NCI-H146 treated with DMSO at 0.1 percent for 48 hours (cell line): ENCODE data around the gene ZNF487.
A peak's percentile ranks its signal among the peaks of the same experiment; 100 is the strongest.
"Not testable (repeated sequence)": the region's sequence is repeated elsewhere in the genome, so short reads cannot be mapped to it uniquely, and the experiment has no call there.

Experiments
- DNase-seq: peaks from one replicate; lab custom pipeline; 2025; ENCODE audit not compliant: unreplicated experiment; lab: John Stamatoyannopoulos, UW

The ZNF487 gene

DNA sequence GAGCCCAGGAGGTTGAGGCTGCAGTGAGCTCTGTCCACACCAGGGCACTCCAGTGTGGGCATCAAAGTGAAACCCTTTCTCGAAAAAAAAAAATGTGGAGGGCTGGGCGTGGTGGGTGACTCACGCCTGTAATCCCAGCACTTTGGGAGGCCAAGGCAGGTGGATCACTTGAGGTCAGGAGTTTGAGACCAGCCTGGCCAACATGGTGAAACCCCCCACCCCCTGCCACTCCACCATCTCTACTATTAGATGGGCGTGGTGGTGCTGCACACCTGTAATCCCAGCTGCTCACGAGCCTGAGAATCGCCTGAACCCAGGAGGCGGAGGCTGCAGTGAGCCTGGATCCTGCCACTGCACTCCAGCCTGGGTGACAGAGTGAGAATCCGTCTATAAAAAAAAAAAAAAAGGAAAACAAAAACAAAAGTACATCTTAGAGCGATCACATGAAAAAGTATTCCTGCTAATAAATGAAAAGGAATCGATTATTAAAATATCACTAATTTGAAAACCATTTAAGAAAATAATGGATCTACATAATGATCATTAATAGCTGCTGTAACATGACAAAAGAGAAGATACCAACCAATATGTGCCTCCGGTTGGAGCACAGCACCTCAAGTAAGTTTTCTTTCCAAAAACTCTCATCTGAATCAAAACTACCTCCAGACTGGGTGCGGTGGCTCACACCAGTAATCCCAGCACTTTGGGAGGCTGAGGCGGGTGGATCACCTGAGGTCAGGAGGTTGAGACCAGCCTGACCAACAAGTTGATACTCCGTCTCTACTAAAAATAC, 32.8 kb upstream of the ZNF487 start:
- DNase-seq, result no peak

DNA sequence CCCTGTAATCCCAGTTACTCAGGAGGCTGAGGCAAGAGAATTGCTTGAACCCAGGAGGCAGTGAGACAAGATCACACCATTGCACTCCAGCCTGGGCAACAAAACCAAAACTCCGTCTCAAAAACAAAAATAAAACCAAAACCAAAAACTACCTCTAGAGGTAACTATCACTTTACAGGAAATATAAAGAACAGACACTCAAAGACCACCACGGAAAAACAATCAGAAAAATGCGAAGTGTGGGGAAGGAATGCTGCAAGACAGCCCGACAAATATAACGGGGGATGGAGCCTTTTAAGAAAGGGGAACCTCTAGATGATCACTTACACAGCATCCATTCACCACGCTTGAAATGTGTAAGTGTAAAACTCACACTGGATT, 32.2 kb upstream of the ZNF487 start:
- DNase-seq, result no peak

DNA sequence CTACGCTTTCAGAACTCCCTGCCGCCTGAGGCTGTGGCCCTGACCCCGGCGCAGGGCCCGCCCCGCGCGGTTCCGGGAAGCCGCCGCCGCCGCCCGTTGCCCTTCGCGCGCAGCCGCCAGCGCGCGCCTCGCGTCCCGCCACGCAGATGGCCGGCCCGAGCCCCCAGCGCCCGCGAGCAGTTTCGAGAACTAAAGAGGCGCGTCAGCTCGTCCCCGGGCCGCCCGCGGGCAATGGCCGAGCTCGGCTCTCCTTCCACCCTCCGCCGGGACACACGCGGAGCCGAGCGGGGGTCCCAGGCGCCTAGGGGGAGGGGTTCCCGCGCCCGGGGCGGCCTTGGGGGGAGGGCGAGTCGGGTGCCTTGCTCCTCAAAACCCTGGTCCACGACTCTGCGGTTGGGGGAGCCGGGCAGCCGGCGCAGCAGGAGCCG, 29.7 kb upstream of the ZNF487 start:
- peak; percentile 18 for DNase-seq

DNA sequence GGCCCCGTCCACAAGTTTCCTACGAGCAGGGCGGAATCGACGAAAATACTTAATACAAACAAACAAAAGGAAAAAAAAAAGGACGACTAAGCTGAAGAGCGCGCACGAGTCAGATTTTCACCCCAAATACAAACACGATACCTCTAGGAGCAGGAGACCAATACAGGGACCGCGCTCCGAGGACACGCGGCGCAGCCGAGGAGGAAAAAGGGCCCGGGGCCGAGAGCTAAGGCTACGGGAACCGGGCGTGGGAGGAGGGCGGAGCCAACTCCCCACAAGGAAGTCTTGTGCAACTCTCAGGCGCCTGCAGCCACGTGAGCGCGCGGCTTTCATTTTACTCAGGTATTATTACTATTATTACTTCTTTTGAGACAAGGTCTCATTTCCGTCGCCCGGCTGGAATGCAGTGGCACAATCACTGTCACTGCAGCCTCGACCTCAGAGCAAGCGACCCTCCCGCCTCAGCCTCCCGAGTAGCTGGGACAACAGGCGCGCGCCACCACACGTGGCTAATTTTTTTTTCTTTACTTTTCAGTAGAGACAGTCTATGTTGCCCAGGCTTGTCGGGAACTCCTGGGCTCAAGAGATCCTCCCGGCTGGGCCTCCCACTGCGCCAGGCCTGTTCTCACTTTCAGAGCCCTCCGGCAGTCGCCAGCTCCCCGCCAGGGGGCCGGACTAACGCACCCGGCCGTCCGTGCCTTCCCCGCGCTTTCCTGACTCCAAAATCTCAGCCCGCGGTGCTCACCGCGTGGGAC, 29.2 kb upstream of the ZNF487 start:
- DNase-seq, result peak; percentile 54

DNA sequence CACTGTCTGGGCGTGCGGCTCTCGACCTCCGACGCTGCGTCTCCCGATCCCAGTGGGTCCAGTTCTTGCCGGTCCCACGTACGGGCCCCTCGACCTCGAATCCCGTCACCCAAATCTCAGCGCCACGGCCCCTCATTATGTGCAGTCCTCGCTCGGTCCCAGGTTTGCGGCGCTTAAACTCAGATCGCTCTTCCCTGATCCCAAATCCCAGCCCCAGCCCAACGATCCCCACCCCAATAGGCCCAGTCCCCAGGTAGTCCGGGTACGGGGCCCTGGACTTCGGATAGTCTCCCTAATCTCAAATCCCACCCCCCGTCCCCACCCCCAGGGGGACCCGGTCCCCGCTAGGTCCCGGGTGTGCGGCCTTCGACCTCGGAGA, 28.6 kb upstream of the ZNF487 start:
- no peak for DNase-seq

DNA sequence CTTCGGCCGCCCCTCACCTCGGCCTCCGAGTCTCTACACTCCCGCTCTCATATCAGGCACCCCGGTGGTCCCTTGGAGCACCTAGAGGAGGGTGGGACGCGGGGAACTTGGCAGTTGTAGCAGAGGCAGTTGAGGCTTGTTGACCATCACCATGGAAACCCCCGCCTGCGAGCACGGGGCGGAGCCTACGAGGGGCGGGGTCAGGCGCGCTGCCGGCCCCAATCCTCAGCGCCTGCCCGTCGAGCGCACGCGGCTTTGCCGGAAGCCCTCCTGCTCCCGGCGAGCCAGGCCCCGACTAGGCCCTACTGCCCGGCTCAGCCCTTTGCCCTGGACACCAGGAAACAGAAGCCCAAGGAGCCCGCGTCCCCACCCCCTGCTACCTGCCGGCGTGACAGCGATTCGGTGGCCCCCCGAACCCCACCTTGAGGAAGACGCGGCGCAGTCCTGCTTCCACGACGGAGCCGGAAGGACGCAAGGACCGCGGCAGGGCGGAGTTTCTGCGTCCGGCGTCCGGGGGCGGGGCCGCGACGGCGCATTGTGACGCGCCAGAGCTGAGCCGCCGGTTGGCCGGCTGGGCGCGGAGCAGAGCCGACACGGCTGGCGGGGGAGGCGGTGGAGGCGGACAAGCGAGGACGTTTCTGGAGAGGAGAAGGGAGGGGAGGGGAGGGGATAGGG, 28.1 kb upstream of the ZNF487 start, which contains the start of gene HNRNPF:
Gene HNRNPF, minus strand, starts transcription at position 477 of the 675 bp plus-strand sequence. CDS start 21,302 bp downstream, outside the sequence.
- peak; percentile 88 for DNase-seq

DNA sequence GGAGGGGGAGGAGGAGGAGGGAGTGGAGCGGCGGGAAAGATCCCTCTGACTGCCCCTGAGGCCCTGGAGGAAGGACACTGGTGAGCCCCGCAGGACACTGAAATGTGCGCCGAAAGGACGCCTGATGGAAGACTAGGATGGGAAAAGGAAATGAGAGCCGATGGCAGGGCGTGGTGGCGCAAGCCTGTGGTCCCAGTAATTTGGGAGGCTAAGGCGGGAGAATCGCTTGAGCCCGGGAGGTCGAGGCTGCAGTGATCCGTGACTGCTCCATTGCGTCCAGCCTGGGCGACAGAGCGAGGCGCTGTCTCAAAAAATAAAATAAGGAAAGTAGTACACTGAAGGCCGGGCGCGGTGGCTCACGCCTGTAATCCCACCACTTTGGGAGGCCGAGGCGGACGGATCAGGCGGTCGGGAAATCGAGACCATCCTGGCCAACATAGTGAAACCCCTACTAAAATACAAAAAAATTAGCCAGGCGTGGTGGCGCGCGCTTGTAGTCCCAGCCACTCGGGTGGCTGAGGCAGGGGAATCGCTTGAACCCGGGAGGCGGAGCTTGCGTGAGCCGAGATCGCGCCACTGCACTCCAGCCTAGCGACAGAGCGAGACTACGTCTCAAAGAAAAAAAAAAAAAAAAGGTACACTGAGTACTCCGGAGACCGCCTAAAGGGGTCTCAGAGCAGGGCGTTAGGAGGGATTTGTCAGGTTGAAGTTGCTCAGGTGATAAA, 27.4 kb upstream of the ZNF487 start:
- peak; percentile 38 for DNase-seq

DNA sequence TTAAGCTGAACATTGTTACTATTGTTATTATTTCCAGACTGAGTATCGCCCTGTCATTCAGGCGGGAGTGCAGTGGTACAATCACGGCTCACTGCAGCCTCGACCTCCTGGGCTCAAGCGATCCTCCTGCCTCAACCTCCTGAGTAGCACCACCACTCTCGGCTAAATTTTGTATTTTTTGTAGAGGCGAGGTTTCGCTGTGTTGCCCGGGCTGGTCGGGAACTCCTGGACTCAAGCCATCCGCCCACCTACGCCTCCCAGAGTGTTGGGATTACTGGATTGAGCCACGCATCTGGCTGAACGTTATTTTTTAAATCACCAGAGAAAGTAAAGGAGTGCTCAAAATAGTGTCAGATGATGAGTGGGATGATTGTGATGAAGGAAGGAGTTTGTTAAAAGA, 26.6 kb upstream of the ZNF487 start:
- DNase-seq, result no peak

DNA sequence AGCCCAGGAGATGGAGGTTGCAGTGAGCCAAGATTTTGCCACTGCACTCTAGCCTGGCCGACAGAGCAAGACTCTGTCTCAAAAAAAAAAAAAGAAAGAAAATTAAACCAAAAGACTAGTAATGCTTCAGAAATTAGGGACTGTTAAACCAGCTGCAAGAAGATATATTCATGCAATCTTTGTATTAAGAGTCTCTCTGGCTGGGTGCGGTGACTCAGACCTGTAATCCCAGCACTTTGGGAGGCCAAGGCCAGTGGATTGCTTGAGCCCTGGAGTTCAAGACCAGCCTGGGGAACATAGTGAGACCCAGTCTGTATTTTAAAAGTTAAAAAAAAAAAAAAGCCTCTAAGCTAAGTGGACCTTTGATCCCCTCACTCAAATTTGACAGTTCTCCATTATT, 25.4 kb upstream of the ZNF487 start:
- DNase-seq, result no peak

DNA sequence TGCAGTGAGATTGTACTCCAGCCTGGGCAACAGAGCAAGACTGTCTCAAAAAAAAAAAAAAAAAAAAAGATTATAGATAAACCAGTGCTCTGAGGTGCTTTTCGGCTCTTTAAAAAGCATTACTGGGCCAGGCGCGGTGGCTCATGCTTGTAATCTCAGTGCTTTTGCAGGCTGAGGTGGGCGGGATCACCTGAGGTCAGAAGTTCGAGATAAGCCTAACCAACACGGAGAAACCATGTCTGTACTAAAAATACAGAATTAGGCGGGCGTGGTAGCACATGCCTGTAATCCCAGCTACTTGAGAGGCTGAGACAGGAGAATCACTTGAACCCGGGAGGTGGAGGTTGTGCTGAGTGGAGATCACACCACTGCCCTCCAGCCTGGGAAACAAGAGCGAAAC, 21.4 kb upstream of the ZNF487 start:
- no peak for DNase-seq

DNA sequence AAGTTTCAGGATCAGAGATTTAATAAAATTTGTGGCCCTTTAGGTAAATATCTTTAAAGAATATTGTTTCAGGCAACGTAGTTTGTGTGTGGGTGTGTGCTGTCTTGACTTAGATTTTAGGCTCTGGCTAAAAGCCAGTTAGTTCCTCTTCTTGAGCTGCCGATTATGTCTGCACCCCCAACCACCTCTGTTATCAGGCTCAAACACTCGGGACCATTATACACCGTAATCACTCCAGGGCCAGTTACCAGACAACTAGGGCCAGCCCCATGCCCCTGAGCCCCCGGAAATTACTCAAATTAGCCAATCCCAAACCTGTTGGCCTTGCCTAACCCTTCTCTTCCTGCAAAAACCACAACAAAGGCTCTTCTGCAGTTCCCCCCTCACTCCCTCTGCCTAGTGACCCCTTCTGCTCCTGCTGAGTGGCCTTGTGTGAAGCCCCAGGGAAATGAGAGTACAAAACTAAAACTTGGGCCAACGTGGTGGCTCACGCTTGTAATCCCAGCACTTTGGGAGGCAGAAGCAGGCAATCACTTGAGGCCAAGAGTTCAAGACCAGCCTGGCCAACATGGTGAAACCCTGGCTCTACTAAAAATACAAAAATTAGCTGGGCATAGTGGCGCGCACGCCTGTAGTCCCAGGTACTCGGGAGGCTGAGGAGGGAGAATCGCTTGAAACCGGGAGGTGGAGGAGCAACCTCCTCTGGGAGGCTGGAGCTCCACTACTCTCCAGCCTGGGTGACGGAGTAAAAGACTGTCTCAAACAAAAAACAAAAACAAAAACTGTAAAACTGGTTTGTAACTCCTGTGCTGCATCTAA, 18.8 kb upstream of the ZNF487 start:
- no peak for DNase-seq

DNA sequence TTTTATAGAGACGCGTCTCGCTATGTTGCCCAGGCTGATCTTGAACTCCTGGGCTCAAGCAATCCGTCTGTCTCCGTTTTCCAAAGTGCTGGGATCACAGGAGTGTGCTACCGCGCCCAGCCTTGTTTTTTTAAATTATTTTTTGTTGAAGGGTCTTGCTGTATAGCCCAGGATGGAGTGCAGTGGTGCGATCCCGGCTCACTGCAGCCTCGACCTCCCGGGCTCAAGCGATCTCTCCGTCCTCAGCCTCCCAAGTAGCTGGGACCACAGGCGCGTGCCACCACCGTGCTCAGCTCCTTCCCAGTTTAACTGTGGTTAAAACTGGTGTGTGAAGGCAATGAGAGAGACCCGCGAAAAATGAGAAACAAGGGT, 16.9 kb upstream of the ZNF487 start:
- no peak for DNase-seq

DNA sequence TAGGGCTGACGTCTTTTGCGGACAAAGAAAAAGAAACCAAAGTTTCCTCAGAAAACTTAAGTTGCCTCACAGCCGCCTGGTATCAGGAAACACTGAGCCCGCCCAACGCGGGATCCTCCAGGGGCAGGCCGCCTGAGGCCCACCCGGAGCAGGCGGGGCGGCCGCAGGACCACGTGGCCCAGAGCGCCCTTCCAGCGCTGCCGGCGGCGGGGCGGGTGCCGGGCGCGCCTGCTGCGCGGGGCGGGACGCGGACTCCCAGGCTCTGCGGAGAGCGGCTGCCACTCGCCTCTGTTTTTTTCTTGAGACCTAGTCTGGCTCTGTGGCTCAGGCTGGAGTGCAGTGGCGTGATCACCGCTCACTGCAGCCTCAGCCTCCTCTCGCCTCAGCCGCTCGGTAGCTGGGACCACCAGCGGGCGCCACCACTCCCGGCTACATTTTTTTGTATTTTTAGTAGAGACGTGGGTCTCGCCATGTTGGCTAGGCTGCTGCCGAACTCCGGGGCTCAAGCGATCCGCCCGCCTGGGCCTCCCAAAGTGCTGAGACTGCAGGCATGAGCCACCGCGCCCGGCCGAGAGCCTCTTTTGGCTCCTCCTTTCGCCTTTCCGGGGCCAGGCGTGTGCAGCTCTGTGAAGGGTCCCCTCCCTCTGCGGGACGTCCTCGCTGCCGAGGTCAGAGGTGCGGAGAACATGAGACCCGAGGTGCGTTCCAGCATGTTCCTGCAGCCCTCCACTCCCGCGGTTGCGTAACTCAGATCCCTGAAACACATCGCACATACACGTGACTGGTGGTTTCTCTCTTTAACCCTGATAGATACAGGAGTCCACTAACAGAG, 16.3 kb upstream of the ZNF487 start:
- DNase-seq, result peak; percentile 78

DNA sequence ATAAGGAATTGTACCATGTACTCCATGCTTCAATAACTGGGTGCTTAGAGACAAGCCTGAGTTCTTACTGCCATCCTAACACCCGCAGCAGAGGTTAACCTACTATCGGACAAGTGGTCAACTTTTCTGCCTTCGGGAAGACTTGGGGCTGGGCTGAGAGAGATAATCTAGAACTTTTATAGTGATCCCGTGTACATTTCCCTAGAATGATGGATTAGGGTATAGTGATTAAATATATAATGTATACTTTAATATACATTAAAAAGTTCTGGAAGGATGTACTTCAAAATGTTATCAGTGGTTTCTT, 15.8 kb upstream of the ZNF487 start:
- DNase-seq, result no peak

DNA sequence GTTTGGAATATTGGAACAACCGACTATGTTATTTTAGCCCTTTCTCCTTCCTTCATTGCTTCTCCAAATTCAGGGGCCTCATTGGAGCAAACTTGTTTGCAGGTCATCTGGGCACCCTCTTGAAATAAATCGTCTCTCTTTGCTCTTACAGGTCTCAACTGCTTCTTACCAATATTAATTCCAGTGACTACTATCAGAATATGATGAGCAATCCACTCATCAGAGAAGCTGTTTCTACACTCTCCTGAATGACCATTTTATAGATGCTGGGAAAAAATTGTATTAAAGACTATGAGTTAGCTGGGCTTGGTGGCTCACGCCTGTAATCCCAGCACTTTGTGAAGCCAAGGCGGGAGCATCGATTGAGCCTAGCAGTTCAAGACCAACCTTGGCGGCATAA, 15.4 kb upstream of the ZNF487 start:
- no peak for DNase-seq

DNA sequence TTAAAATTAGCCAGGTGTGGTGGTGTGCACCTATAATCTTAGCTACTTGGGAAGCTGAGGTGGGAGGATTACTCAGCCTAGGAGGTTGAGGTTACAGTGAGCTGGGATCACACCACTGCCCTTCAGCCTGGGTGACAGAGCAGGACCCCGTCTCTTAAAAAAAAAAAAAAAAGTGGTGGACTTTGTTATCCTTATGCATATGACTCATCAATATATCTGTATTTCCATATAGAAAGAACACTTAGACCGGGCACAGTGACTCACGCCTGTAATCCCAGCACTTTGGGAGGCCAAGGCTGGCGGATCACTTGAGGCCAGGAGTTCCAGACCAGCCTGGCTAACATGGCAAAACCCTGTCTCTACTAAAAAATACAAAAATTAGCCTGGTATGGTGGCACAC, 15.0 kb upstream of the ZNF487 start:
- not testable (repeated sequence) for DNase-seq

DNA sequence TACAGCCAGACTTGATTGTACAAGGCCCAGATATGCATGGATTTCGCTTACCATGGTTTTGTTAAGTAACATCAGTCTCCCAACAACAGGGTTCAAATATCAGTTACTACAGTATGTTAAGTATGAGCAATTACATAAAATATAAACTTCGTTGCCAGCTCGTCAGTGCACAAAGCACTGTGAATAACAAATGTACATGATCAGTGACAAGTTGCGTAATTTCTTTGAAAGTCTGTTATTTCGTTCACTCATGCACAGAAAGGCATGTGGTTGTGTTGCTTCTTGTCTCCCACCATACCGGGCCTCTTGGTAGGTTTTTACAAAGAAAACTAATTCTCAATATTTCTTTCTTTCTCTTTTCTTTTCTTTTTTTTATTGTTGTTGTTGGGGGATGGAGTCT, 12.5 kb upstream of the ZNF487 start:
- no peak for DNase-seq

DNA sequence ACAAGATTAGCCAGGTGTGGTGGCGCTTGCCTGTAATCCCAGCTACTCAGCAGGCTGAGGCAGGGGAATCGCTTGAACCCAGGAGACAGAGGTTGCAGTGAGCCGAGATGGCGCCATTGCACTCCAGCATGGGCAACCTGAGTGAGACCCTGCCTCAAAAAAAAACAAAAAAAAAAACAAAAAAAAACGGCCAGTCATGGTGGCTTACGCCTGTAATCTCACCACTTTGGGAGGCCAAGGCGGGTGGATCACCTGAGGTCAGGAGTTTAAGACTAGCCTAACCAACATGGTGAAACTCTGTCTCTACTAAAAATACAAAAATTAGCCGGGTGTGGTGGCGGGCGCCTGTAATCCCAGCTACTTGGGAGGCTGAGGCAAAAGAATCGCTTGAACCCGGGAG, 10.4 kb upstream of the ZNF487 start:
- DNase-seq, result not testable (repeated sequence)

DNA sequence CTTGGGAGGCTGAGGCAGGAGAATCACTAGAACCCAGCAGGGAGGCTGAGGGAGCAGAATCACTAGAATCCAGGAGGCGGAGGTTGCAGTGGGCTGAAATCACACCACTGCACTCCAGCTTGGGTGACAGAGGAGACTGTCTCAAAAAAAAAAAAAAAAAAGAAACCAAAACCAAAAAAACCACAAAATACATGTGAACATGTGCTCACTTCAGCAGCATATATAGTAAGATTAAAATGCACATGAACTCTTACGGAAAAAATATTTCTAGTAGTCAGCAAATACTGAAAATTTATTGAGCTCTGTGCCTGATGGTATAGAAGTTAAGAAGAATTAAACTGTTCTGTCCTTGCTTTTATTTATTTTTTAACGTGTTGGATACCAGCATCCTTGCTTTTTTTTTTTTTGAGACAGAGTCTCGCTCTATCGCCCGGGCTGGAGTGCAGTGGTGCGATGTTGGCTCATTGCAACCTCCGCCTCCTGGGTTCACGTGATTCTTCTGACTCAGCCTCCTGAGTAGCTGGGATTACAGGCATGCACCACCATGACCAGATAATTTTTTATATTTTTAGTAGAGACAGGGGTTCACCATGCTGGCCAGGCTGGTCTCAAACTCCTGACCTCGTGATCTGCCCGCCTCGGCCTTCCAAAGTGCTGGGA, 9.6 kb upstream of the ZNF487 start:
- no peak for DNase-seq
